MCF 10A (cell line): Measurements from ENCODE around the gene SKOR2. TPM values are rescaled to one million over a fixed set of nuclear protein-coding genes. Genes with fewer than 3 reads are reported as not detected.
A peak's percentile ranks its signal among the peaks of the same experiment; 100 is the strongest.
"Not testable (repeated sequence)": the region's sequence is repeated elsewhere in the genome, so short reads cannot be mapped to it uniquely, and the experiment has no call there.

Experiments
- BruUV-seq: library from RNA; stranded (reverse); fragments of 400-500 nt; replicated peaks from 2 replicates; lab custom pipeline; 2021; lab: Mats Ljungman, UMichigan
- CTCF ChIA-PET: fragments of 300-600 bp; sonication (Branson Sonifier 250); formaldehyde crosslinking; extraction: SDS; loops from one replicate; lab custom pipeline; 2021; ENCODE audit warnings: antibody characterized with exemption, inconsistent platforms; lab: Yijun Ruan, JAX
- POLR2A ChIA-PET: fragments of 300-600, 350-650 bp; sonication (Branson Sonifier 250); formaldehyde crosslinking; extraction: SDS; loops from one replicate; lab custom pipeline; 2020; ENCODE audit warnings: antibody characterized with exemption, inconsistent platforms; lab: Yijun Ruan, JAX
- DNase-seq: peaks from one replicate; pipeline ENCODE4 v3.0.0-alpha.2; 2018; ENCODE audit not compliant: unreplicated experiment
- H3K27ac Mint-ChIP-seq: one replicate; pipeline ENCODE4 v1.8.0; 2022; ENCODE audit warnings: mild to moderate bottlenecking, low read depth, mixed read lengths; ENCODE audit not compliant: unreplicated experiment
- H3K27me3 Mint-ChIP-seq: one replicate; pipeline ENCODE4 v1.8.0; 2022; ENCODE audit warnings: mixed read lengths; ENCODE audit not compliant: insufficient read depth, unreplicated experiment
- H3K36me3 Mint-ChIP-seq: one replicate; pipeline ENCODE4 v1.8.0; 2022; ENCODE audit warnings: mild to moderate bottlenecking, moderate library complexity, mixed read lengths; ENCODE audit not compliant: insufficient read depth, unreplicated experiment
- H3K4me1 Mint-ChIP-seq: one replicate; pipeline ENCODE4 v1.8.0; 2022; ENCODE audit warnings: mixed read lengths; ENCODE audit not compliant: insufficient read depth, unreplicated experiment
- H3K4me3 Mint-ChIP-seq: one replicate; pipeline ENCODE4 v1.8.0; 2022; ENCODE audit warnings: mild to moderate bottlenecking, moderate library complexity, mixed read lengths; ENCODE audit not compliant: unreplicated experiment
- H3K9me3 Mint-ChIP-seq: one replicate; pipeline ENCODE4 v1.8.0; 2022; ENCODE audit warnings: mixed read lengths; ENCODE audit not compliant: unreplicated experiment
- CTCF ChIP-seq: fragments of 200-600 bp; IDR thresholded peaks from one replicate; pipeline ENCODE4 v1.8.0; 2022; ENCODE audit warnings: antibody characterized with exemption, mild to moderate bottlenecking; ENCODE audit not compliant: unreplicated experiment
- intact Hi-C: fragments of 100-400 bp; cut with micrococcal nuclease; formaldehyde crosslinking; loops from 2 replicates; pipeline ENCODE4 v1.14.1; 2022
- total RNA-seq: library from RNA; stranded (reverse); gene quantifications from 2 replicates; pipeline ENCODE4 v1.2.3, GENCODE V29; 2022

The SKOR2 gene
- total RNA-seq, 1 experiment from 2014 or later = not detected

- peaks cover 6% of the 10 kb centered on the region for H3K4me1 Mint-ChIP-seq
- intact Hi-C loops = no loop called here
- no peak overlapping the region for H3K4me3 Mint-ChIP-seq
- no TSS peak for BruUV-seq
- TF ChIP-seq CTCF = no peak
- DNase-seq = peak; percentile 78
- no peaks in the 10 kb centered on the region for H3K9me3 Mint-ChIP-seq
- H3K27me3 Mint-ChIP-seq = peaks cover 18% of the 10 kb centered on the region
- ChIA-PET POLR2A (interaction anchor here (1.0 to 1.9 kb wide), 3 partner anchors 17 to 35 kb away, joined by 3 to 11 read pairs (median 3); no protein-coding TSS in a partner anchor), CTCF (interaction anchor here (0.7 to 1.5 kb wide), 5 partner anchors 11 to 31 kb away, joined by 3 to 7 read pairs (median 4); no protein-coding TSS in a partner anchor)
- H3K36me3 Mint-ChIP-seq = no peaks in the 10 kb centered on the region
- peak overlapping the region; percentile 69 for H3K27ac Mint-ChIP-seq
Measured at GRCh38 chr18:47184419-47185050, 66.9 kb downstream of the SKOR2 start.

- H3K4me1 Mint-ChIP-seq, H3K27ac Mint-ChIP-seq, H3K9me3 Mint-ChIP-seq, H3K27me3 Mint-ChIP-seq, POLR2A ChIA-PET, DNase-seq, H3K4me3 Mint-ChIP-seq, CTCF ChIA-PET, intact Hi-C loops, BruUV-seq, H3K36me3 Mint-ChIP-seq: not testable (repeated sequence)
Measured at GRCh38 chr18:47182156-47182555, 69.3 kb downstream of the SKOR2 start.

- intact Hi-C loops = no loop called here
- ChIA-PET CTCF (no interaction called here), POLR2A (interaction anchor here (1.8 kb wide), 1 partner anchor 31 kb away, joined by 9 read pairs; the partner anchor contains the start of gene HDHD2)
- Mint-ChIP-seq H3K36me3 (no peaks in the 10 kb centered on the region), H3K27me3 (no peaks in the 10 kb centered on the region), H3K9me3 (no peaks in the 10 kb centered on the region), H3K4me1 (peaks cover 6% of the 10 kb centered on the region), H3K4me3 (no peak overlapping the region), H3K27ac (no peak overlapping the region)
- BruUV-seq = no TSS peak
- DNase-seq = no peak
- TF ChIP-seq CTCF = no peak
Measured at GRCh38 chr18:47180765-47181164, 70.7 kb downstream of the SKOR2 start.

- ChIA-PET CTCF (interaction anchor here (0.6 to 1.7 kb wide), 3 partner anchors 25 to 741 kb away, joined by 4 to 7 read pairs (median 4); no protein-coding TSS in a partner anchor), POLR2A (interaction anchor here (1.0 to 1.8 kb wide), 2 partner anchors 12 to 29 kb away, joined by 3 to 9 read pairs; partner anchors contain the start of gene HDHD2)
- Mint-ChIP-seq H3K4me1 (peaks cover under 1% of the 10 kb centered on the region), H3K36me3 (no peaks in the 10 kb centered on the region), H3K4me3 (no peak overlapping the region), H3K27ac (no peak overlapping the region), H3K27me3 (no peaks in the 10 kb centered on the region), H3K9me3 (no peaks in the 10 kb centered on the region)
- intact Hi-C loops = no loop called here
- no peak for DNase-seq
- no peak for TF ChIP-seq CTCF
- no TSS peak for BruUV-seq
Measured at GRCh38 chr18:47179520-47179919, 71.9 kb downstream of the SKOR2 start.
